ENCODE results near the gene ANXA1. TPM values are rescaled to one million over a fixed set of nuclear protein-coding genes. Genes with fewer than 3 reads are reported as not detected.

ANXA1 gene
- total RNA-seq, 3 donors from 2014 or later, result 12.8 to 69.3 (median 53.1) TPM

- intact Hi-C loops (cut with DNase I, micrococcal nuclease), result no loop called here
- ATAC-seq (no peak), DNase-seq (no peak)
- H3K4me3 ChIP-seq, result no peak overlapping the region
- no peaks in the 10 kb centered on the region for H3K36me3 ChIP-seq (ENCODE audit: low read depth)
- no peak for TF ChIP-seq CTCF (IDR thresholded peaks at IDR 0.05)
- no peaks in the 10 kb centered on the region for H3K9me3 ChIP-seq
- H3K4me1 ChIP-seq (ENCODE audit: low read depth), result no peaks in the 10 kb centered on the region
Observed at GRCh38 chr9:73202980-73203379, 51.3 kb downstream of the ANXA1 start.

GRCh38 chr9:73204936-73205335 is 53.3 kb downstream of the ANXA1 start:
- Histone ChIP-seq H3K9me3 (no peaks in the 10 kb centered on the region), H3K4me1 (ENCODE audit: low read depth) (no peaks in the 10 kb centered on the region), H3K36me3 (ENCODE audit: low read depth) (no peaks in the 10 kb centered on the region), H3K4me3 (no peak overlapping the region)
- intact Hi-C loops (cut with DNase I, micrococcal nuclease), result no loop called here
- TF ChIP-seq CTCF (IDR thresholded peaks at IDR 0.05), result no peak
- DNase-seq (no peak), ATAC-seq (no peak)

- TF ChIP-seq CTCF (IDR thresholded peaks at IDR 0.05), result no peak
Observed at GRCh38 chr9:73206851-73207250, 55.2 kb downstream of the ANXA1 start.

GRCh38 chr9:73210886-73211666 is 59.4 kb downstream of the ANXA1 start:
- no peak for ATAC-seq
- no peaks in the 10 kb centered on the region for H3K9me3 ChIP-seq
- no peak for DNase-seq
- H3K4me3 ChIP-seq, result no peak overlapping the region
- H3K36me3 ChIP-seq (ENCODE audit: low read depth), result no peaks in the 10 kb centered on the region
- intact Hi-C loops (cut with DNase I, micrococcal nuclease), result loop anchor here in 1 of 2 donors (10.0 kb wide), 1 partner anchor 204 kb away; no protein-coding TSS in a partner anchor
- H3K4me1 ChIP-seq (ENCODE audit: low read depth), result no peaks in the 10 kb centered on the region
- TF ChIP-seq CTCF (IDR thresholded peaks at IDR 0.05), result no peak

More at GRCh38 chr9:73206851-73207250, 55.2 kb downstream of the ANXA1 start:
- no peak for ATAC-seq
- Histone ChIP-seq H3K9me3 (no peaks in the 10 kb centered on the region), H3K4me3 (no peak overlapping the region), H3K36me3 (ENCODE audit: low read depth) (no peaks in the 10 kb centered on the region), H3K4me1 (ENCODE audit: low read depth) (no peaks in the 10 kb centered on the region)
- intact Hi-C loops (cut with DNase I, micrococcal nuclease), result no loop called here
- DNase-seq, result no peak

GRCh38 chr9:73213300-73213699 is 61.6 kb downstream of the ANXA1 start:
- TF ChIP-seq CTCF (IDR thresholded peaks at IDR 0.05), result no peak
- intact Hi-C loops (cut with DNase I, micrococcal nuclease), result loop anchor here in 1 of 2 donors (10.0 kb wide), 1 partner anchor 202 kb away; no protein-coding TSS in a partner anchor
- no peak for DNase-seq

More at GRCh38 chr9:73213300-73213699, 61.6 kb downstream of the ANXA1 start:
- no peaks in the 10 kb centered on the region for H3K9me3 ChIP-seq
- H3K4me1 ChIP-seq (ENCODE audit: low read depth), result no peaks in the 10 kb centered on the region
- H3K4me3 ChIP-seq, result no peak overlapping the region
- no peak for ATAC-seq
- no peaks in the 10 kb centered on the region for H3K36me3 ChIP-seq (ENCODE audit: low read depth)
